T-helper 1 cell treated with Interleukin-12 subunit alpha and Interleukin-12 subunit beta and Interleukin-4 antibody, amounts not matched to agents 30 μg/mL and 1 μg/mL, for 36 hours (primary cell): ENCODE results near the gene PPM1H.

Source experiments
- H3K27ac Mint-ChIP-seq: one replicate; pipeline ENCODE4 v1.8.0; 2021; ENCODE audit warnings: mild to moderate bottlenecking, mixed read lengths
- H3K27me3 Mint-ChIP-seq: one replicate; pipeline ENCODE4 v1.8.0; 2021; ENCODE audit warnings: low read depth, mixed read lengths
- H3K36me3 Mint-ChIP-seq: one replicate; pipeline ENCODE4 v1.8.0; 2021; ENCODE audit warnings: low read depth, mixed read lengths
- H3K4me1 Mint-ChIP-seq: one replicate; pipeline ENCODE4 v1.8.0; 2021; ENCODE audit warnings: low read depth, mixed read lengths
- H3K4me3 Mint-ChIP-seq: one replicate; pipeline ENCODE4 v1.8.0; 2021; ENCODE audit warnings: mild to moderate bottlenecking, moderate library complexity, mixed read lengths
- H3K9me3 Mint-ChIP-seq: one replicate; pipeline ENCODE4 v1.8.0; 2021; ENCODE audit warnings: mixed read lengths

The PPM1H gene

GRCh38 chr12:62860020-62860419, 74.9 kb downstream of the PPM1H start:
- no peaks in the 10 kb centered on the region for H3K4me1 Mint-ChIP-seq
- no peaks in the 10 kb centered on the region for H3K36me3 Mint-ChIP-seq
- H3K4me3 Mint-ChIP-seq: no peak overlapping the region
- no peaks in the 10 kb centered on the region for H3K27me3 Mint-ChIP-seq
- H3K27ac Mint-ChIP-seq: no peak overlapping the region
- H3K9me3 Mint-ChIP-seq: no peaks in the 10 kb centered on the region

GRCh38 chr12:62859321-62859737, 75.6 kb downstream of the PPM1H start:
- no peak overlapping the region for H3K27ac Mint-ChIP-seq
- no peaks in the 10 kb centered on the region for H3K36me3 Mint-ChIP-seq
- H3K9me3 Mint-ChIP-seq: no peaks in the 10 kb centered on the region
- no peaks in the 10 kb centered on the region for H3K27me3 Mint-ChIP-seq
- H3K4me3 Mint-ChIP-seq: no peak overlapping the region
- H3K4me1 Mint-ChIP-seq: no peaks in the 10 kb centered on the region

GRCh38 chr12:62856454-62856853, 78.5 kb downstream of the PPM1H start:
- H3K4me1 Mint-ChIP-seq: no peaks in the 10 kb centered on the region
- H3K9me3 Mint-ChIP-seq: no peaks in the 10 kb centered on the region
- H3K27ac Mint-ChIP-seq: no peak overlapping the region
- H3K36me3 Mint-ChIP-seq: no peaks in the 10 kb centered on the region
- H3K4me3 Mint-ChIP-seq: no peak overlapping the region
- H3K27me3 Mint-ChIP-seq: no peaks in the 10 kb centered on the region

- Mint-ChIP-seq H3K27me3 (no peaks in the 10 kb centered on the region), H3K4me3 (no peak overlapping the region), H3K36me3 (no peaks in the 10 kb centered on the region), H3K27ac (no peak overlapping the region), H3K4me1 (no peaks in the 10 kb centered on the region), H3K9me3 (no peaks in the 10 kb centered on the region)
Observed at GRCh38 chr12:62854024-62854423, 80.9 kb downstream of the PPM1H start.

GRCh38 chr12:62849398-62849797, 85.6 kb downstream of the PPM1H start:
- Mint-ChIP-seq H3K4me1 (no peaks in the 10 kb centered on the region), H3K36me3 (no peaks in the 10 kb centered on the region), H3K9me3 (no peaks in the 10 kb centered on the region), H3K4me3 (no peak overlapping the region), H3K27me3 (no peaks in the 10 kb centered on the region), H3K27ac (no peak overlapping the region)

GRCh38 chr12:62848418-62848817, 86.5 kb downstream of the PPM1H start:
- H3K4me1 Mint-ChIP-seq: no peaks in the 10 kb centered on the region
- H3K36me3 Mint-ChIP-seq: no peaks in the 10 kb centered on the region
- H3K9me3 Mint-ChIP-seq: no peaks in the 10 kb centered on the region
- no peaks in the 10 kb centered on the region for H3K27me3 Mint-ChIP-seq
- H3K4me3 Mint-ChIP-seq: no peak overlapping the region
- no peak overlapping the region for H3K27ac Mint-ChIP-seq

- no peaks in the 10 kb centered on the region for H3K9me3 Mint-ChIP-seq
- H3K27me3 Mint-ChIP-seq: no peaks in the 10 kb centered on the region
- no peak overlapping the region for H3K27ac Mint-ChIP-seq
- no peaks in the 10 kb centered on the region for H3K4me1 Mint-ChIP-seq
- no peak overlapping the region for H3K4me3 Mint-ChIP-seq
- no peaks in the 10 kb centered on the region for H3K36me3 Mint-ChIP-seq
Observed at GRCh38 chr12:62847709-62848108, 87.2 kb downstream of the PPM1H start.

GRCh38 chr12:62846491-62846890, 88.5 kb downstream of the PPM1H start:
- no peak overlapping the region for H3K4me3 Mint-ChIP-seq
- no peaks in the 10 kb centered on the region for H3K9me3 Mint-ChIP-seq
- no peaks in the 10 kb centered on the region for H3K27me3 Mint-ChIP-seq
- no peaks in the 10 kb centered on the region for H3K36me3 Mint-ChIP-seq
- no peaks in the 10 kb centered on the region for H3K4me1 Mint-ChIP-seq
- no peak overlapping the region for H3K27ac Mint-ChIP-seq

- Mint-ChIP-seq H3K27ac (no peak overlapping the region), H3K4me1 (no peaks in the 10 kb centered on the region), H3K9me3 (no peaks in the 10 kb centered on the region), H3K36me3 (no peaks in the 10 kb centered on the region), H3K4me3 (no peak overlapping the region), H3K27me3 (peaks cover 5% of the 10 kb centered on the region)
Observed at GRCh38 chr12:62844915-62845314, 90.0 kb downstream of the PPM1H start.

GRCh38 chr12:62843716-62844115, 91.2 kb downstream of the PPM1H start:
- Mint-ChIP-seq H3K36me3 (no peaks in the 10 kb centered on the region), H3K27ac (no peak overlapping the region), H3K4me3 (no peak overlapping the region), H3K27me3 (peaks cover 5% of the 10 kb centered on the region), H3K9me3 (no peaks in the 10 kb centered on the region), H3K4me1 (no peaks in the 10 kb centered on the region)

GRCh38 chr12:62841846-62842245, 93.1 kb downstream of the PPM1H start:
- H3K36me3 Mint-ChIP-seq: no peaks in the 10 kb centered on the region
- H3K9me3 Mint-ChIP-seq: no peaks in the 10 kb centered on the region

GRCh38 chr12:62840806-62841205, 94.1 kb downstream of the PPM1H start:
- no peak overlapping the region for H3K27ac Mint-ChIP-seq
- H3K4me1 Mint-ChIP-seq: no peaks in the 10 kb centered on the region
- no peaks in the 10 kb centered on the region for H3K36me3 Mint-ChIP-seq
- peaks cover 23% of the 10 kb centered on the region for H3K27me3 Mint-ChIP-seq
- H3K4me3 Mint-ChIP-seq: no peak overlapping the region
- H3K9me3 Mint-ChIP-seq: no peaks in the 10 kb centered on the region

More at GRCh38 chr12:62841846-62842245, 93.1 kb downstream of the PPM1H start:
- no peak overlapping the region for H3K4me3 Mint-ChIP-seq
- peaks cover 15% of the 10 kb centered on the region for H3K27me3 Mint-ChIP-seq
- no peaks in the 10 kb centered on the region for H3K4me1 Mint-ChIP-seq
- H3K27ac Mint-ChIP-seq: no peak overlapping the region

- Mint-ChIP-seq H3K4me3 (no peak overlapping the region), H3K27ac (no peak overlapping the region), H3K27me3 (peaks cover 26% of the 10 kb centered on the region), H3K9me3 (no peaks in the 10 kb centered on the region), H3K36me3 (no peaks in the 10 kb centered on the region), H3K4me1 (no peaks in the 10 kb centered on the region)
Observed at GRCh38 chr12:62839869-62840660, 94.9 kb downstream of the PPM1H start.

GRCh38 chr12:62834971-62835547, 99.9 kb downstream of the PPM1H start:
- Mint-ChIP-seq H3K27ac (no peak overlapping the region), H3K4me1 (no peaks in the 10 kb centered on the region), H3K4me3 (no peak overlapping the region), H3K27me3 (peaks cover 23% of the 10 kb centered on the region), H3K36me3 (no peaks in the 10 kb centered on the region), H3K9me3 (no peaks in the 10 kb centered on the region)

- Mint-ChIP-seq H3K9me3 (no peaks in the 10 kb centered on the region), H3K4me3 (no peak overlapping the region), H3K4me1 (no peaks in the 10 kb centered on the region), H3K27ac (no peak overlapping the region), H3K27me3 (peaks cover 23% of the 10 kb centered on the region), H3K36me3 (no peaks in the 10 kb centered on the region)
Observed at GRCh38 chr12:62834406-62834805, 100.5 kb downstream of the PPM1H start.
